Measurements from ENCODE around the gene GRIN1.

The GRIN1 gene

DNA sequence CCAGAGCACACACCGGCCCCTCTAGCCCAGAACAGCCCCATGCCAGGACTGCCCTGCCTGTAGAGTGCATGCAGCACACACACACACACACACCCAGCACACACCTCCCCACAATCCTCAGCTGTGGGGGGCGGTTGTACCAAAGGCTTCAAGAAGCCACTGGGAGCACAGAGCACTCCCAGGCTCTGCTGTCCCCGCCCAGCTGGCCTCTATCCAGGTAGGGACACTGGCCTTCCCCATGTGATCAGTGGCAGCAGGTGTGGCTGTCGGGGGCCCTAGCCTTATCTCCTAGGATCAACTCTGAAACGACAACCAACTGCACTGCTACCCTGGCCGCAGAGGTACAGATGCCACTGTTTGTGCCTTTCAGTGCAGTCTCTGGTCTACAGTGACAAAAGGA, 47.4 kb downstream of the GRIN1 start:
- no peak for TF ChIP-seq POLR2A (IDR thresholded peaks at IDR 0.05; ENCODE audit: low read depth, low read length)
- DNase-seq (ENCODE audit: insufficient read length, low spot score) (no peak), FAIRE-seq (no peak)

DNA sequence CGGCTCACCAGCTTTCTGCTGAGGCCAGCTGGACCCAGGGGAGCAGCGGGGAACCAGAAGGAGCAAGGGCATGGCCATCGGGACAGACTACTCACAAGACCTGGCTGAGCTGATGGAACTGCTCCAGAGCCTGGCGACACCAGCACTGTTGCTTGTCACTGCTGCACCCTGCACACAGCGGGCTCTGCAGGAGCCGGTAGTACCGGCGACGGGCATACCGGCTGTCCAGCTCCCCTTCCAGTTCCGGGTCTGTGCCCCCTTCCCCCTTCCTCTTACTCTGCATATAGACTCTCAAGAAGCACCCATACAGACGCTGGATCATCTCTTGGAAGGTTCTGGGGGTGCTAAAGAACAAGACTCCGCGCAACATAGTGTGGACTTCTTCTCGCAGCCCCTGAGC, 48.4 kb downstream of the GRIN1 start:
- FAIRE-seq = no peak
- no peak for DNase-seq (ENCODE audit: insufficient read length, low spot score)
- no peak for TF ChIP-seq POLR2A (IDR thresholded peaks at IDR 0.05; ENCODE audit: low read depth, low read length)

DNA sequence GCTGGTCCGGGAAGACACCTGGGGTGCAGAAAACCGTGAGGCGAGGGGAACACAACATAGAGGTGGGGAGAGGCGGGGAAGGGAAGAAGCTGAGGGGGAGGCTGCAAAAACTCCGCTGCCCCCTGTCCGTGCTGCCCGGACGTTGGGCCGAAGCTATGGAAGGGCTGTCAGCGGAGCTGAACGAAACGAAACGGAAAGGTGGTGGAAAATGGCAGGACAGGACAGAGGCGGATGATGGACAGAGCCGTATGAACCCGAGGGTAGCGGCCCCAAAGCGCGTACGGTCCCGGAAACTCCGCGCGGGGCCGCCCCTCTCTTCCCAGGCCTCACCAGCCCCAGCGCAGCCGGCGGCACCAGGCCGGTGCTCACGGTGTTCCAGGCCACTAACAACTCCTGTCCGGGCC, 49.1 kb downstream of the GRIN1 start:
- no peak for TF ChIP-seq POLR2A (IDR thresholded peaks at IDR 0.05; ENCODE audit: low read depth, low read length)
- no peak for DNase-seq (ENCODE audit: insufficient read length, low spot score)
- FAIRE-seq = no peak

DNA sequence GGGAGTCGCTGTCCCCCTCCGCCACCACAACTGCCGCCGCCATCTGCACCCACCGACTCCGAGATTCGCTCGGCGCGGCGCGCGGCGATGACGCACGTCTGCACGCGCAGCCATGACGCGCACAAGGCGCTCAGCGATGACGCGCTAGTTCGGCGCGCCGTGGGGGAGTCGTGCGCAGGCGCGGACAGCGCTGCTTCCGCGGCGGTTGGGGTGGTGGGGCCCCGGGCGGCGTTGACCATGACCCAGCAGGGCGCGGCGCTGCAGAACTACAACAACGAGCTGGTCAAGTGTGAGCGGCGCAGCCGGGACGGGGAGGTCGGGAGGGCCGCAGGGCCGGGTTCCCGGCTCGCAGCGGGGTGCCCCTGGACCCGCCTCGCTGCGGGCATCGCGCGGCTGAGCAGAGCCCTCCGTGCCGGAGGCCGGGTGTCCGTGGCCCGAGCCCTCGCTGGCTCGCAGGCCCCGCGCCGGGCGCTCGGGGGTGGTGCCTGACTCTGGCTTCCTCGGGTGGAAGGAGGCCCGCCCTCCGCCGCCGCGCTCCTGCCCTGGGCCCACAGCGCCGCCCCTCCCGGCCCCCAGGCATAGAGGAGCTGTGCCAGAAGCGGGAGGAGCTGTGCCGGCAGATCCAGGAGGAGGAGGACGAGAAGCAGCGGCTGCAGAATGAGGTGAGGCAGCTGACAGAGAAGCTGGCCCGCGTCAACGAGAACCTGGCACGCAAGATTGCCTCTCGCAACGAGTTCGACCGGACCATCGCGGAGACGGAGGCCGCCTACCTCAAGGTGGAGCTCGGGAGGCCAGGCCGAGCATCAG, 49.7 kb downstream of the GRIN1 start, which contains the start of the genes ANAPC2 and SSNA1:
Gene ANAPC2 (minus strand): TSS at position 71 of the 807 bp plus-strand sequence. CDS start 28 bp downstream, at position 43.
Gene SSNA1 (plus strand): TSS at position 187 of the 807 bp plus-strand sequence. CDS start 51 bp downstream, at position 238.
- peak; percentile 15 for FAIRE-seq
- peak; percentile 99 for DNase-seq (ENCODE audit: insufficient read length, low spot score)
- peak; percentile 84 for TF ChIP-seq POLR2A (IDR thresholded peaks at IDR 0.05; ENCODE audit: low read depth, low read length)

DNA sequence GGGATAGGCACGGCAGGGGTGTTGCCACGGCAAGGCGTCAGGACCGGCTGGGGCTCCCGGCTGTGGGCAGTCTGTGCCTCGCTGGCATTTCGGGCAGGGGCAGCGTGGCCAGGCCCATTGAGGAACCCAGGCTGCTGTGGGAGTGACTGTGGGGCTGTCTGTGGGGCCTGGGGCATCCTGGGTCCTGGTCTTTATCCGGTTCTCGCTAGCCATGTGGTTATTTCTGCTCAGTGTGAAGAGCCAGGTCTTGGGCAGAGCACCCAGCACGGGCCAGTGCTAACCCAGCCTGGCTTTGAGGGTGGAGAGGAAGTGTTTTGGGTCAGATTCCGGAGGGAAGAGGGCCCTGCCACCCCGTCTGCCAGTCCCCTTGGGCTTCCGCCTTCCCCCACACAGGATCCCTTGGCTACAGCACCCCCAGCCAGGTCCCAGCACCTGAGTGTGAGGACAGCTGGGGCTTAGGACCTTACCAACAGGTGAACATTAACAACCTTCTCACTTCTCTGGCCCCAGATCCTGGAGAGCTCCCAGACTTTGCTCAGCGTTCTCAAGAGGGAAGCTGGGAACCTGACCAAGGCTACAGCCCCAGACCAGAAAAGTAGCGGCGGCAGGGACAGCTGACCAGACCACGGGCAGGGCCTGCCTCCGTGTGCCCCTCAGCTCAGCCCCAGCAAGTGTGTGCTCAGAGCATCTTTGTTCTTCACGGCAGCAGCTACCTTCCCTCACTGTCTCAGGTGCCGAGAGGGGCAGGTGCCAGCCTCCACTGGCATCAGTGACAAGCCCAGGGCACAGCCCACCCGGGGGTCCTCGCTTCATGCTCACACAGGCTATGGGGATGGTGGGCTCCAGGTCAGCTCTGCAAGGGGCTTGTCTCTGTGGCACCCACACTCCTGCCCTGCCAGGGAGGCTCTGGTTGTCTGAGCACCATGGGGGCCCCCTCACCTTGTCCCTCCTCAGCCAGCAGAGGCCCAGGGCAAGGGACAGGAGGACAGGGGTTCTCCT, 50.6 kb downstream of the GRIN1 start:
- FAIRE-seq (no peak), DNase-seq (ENCODE audit: insufficient read length, low spot score) (no peak)
- no peak for TF ChIP-seq POLR2A (IDR thresholded peaks at IDR 0.05; ENCODE audit: low read depth, low read length)

DNA sequence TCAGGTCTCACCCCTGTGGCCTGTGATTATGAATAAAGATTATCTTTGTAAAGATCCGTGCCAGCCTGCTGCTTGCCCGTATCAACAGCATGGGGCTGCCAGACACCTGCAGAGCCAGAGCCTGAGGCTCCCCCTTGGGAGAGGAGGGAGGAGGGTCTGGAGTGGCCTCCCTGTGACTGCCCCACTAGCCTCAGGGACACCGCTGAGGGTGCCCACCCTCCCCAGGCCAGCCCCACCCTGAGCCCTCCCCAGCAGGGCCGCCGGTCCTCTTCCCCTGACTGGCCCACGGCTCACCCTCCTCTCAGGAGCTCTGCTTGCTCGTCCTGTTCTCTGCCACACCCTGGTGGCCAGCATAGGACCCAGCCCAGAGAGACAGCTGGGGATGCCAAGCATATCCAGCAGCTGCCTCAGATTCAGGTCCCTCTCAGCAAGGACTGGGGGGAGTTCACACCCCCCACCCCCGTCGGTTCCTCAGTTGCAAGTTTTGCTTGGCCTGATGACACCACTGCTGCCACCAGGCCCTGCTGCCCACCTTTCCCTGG, 51.4 kb downstream of the GRIN1 start:
- FAIRE-seq (no peak), DNase-seq (ENCODE audit: insufficient read length, low spot score) (no peak)
- TF ChIP-seq POLR2A (IDR thresholded peaks at IDR 0.05; ENCODE audit: low read depth, low read length) = no peak

DNA sequence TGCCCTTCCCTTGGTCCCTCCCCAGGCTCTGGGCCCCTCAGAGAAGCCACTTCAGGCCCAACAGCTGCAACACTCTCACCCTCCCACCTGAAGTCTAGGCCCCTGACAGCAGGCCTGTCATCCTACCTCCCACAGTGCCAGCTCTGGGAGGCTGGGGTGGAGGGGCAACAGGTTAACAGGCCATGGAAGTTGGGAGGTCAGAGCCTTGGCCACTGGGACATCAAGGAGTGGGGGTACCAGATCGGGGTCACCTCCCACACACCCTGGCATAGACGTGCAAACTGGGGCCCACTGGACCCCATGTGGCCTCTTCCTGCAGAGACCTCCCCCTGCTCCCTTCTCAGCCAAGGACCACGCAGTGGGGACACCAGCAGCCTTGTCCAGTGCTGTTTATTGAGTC, 52.3 kb downstream of the GRIN1 start:
- DNase-seq (ENCODE audit: insufficient read length, low spot score) (no peak), FAIRE-seq (no peak)
- TF ChIP-seq POLR2A (IDR thresholded peaks at IDR 0.05; ENCODE audit: low read depth, low read length) = no peak

DNA sequence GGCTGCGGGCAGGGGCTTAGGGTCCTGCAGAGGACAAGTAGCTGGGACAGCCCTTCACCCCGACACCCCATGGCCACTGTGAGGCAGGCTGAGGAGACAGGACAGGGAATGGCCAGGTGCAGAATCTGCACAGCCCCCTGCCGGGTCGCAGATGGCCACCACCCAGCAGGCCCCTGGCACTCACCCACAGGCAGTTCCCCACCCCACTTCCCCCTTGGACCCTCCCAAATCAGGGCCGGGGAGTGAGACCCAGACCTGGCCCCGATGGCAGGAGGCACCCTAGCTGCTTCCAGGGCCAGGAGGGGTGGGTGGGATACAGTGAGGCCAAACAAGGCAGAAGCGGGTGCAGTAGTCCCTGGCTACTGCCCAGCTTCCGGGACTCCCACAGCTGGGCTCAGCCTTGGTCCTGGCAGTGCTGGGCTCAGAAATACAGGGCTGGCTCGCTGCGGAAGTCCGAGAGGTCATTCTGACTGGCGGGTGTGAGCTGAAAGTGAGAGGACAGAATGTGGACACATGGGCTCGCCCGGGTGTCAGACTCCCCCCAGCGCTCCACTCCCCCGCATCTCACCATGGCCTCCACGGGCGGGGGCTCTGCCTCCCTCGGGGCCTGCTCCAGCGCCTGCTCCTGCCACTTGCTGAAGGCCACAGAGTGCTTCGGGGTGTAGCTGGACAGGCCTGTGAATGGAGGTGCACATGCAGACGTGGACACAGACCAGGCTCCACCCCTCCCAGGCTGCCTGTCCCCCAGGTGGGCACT, 52.9 kb downstream of the GRIN1 start:
- FAIRE-seq (no peak), DNase-seq (ENCODE audit: insufficient read length, low spot score) (no peak)
- TF ChIP-seq POLR2A (IDR thresholded peaks at IDR 0.05; ENCODE audit: low read depth, low read length) = no peak

DNA sequence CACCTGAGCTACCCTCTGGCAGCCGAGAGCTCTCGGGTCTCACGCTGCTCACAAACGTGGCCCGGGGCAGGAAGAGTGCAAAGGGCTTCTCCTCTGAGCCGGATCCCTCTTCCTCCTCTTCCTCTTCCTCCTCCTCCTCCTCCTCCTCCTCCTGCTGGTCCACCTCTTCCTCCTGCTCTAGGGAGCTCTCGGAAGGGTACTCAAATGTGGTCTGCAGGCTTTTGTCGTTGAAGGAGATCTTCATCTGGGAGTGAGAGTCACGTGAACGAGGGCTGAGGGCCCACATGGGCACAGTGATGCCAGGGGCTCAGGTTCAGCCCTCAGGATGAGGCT, 53.5 kb downstream of the GRIN1 start:
- TF ChIP-seq POLR2A (IDR thresholded peaks at IDR 0.05; ENCODE audit: low read depth, low read length) = no peak
- FAIRE-seq (no peak), DNase-seq (ENCODE audit: insufficient read length, low spot score) (no peak)

DNA sequence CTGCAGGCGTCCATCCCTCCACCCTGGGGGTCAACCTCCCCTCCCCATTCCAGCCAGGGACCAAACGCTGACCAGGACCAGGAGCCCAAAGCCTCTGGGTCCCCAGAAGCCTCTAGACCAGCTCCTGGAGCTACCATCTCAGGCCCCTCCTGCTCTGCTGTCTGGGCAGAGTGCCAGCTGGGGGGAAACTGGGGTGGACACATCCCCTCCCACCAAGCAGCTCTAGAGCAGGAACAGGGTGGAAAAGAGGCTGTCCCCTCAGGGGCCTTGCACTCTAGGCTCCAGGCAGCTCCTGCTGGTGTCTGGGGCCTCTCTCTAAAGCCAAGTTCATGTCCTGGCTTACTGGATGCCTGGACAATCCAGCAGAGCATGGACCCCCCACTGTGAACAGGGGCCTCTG, 53.9 kb downstream of the GRIN1 start:
- DNase-seq (ENCODE audit: insufficient read length, low spot score) = no peak
- no peak for TF ChIP-seq POLR2A (IDR thresholded peaks at IDR 0.05; ENCODE audit: low read depth, low read length)
- FAIRE-seq = no peak

DNA sequence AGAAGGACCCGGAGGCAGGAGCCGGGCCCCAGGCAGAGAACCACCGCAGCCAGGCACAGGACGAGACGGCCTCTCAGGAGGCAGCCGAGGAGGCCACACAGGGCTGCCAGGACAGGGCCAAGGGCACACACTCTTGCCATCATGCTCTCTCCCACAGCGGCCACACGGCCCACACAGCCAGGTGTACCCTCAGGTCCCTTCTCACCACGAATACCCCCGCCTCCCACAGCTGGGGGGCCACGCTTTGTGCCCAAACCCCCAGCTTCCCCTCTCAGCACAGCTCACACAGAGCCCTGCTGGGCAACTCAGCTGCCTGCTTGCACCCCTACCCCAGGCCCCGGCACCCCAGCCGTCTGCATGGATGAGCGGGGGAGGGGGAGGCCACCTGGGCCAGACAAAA, 54.8 kb downstream of the GRIN1 start:
- FAIRE-seq (no peak), DNase-seq (ENCODE audit: insufficient read length, low spot score) (no peak)
- no peak for TF ChIP-seq POLR2A (IDR thresholded peaks at IDR 0.05; ENCODE audit: low read depth, low read length)

DNA sequence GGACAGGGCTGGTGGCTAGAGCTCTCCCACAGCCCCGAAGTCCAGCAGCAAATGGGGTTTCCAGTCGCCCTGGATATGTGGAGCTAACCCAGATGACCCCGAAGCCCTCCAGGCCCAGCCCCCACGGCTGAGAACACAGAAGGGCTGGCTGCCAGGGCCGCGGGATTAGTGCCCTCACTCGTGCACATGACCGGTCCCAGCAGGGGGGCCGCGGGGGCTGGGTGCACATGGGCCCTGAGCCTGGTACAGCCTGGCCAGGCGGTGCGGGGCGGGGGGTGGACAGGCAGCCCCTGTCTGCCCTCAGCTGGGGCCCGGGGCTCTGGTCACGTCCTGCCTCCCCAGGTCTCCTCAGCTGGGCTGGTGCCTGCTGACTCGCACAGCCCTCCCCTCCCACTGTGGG, 55.4 kb downstream of the GRIN1 start:
- FAIRE-seq = no peak
- no peak for DNase-seq (ENCODE audit: insufficient read length, low spot score)
- no peak for TF ChIP-seq POLR2A (IDR thresholded peaks at IDR 0.05; ENCODE audit: low read depth, low read length)

DNA sequence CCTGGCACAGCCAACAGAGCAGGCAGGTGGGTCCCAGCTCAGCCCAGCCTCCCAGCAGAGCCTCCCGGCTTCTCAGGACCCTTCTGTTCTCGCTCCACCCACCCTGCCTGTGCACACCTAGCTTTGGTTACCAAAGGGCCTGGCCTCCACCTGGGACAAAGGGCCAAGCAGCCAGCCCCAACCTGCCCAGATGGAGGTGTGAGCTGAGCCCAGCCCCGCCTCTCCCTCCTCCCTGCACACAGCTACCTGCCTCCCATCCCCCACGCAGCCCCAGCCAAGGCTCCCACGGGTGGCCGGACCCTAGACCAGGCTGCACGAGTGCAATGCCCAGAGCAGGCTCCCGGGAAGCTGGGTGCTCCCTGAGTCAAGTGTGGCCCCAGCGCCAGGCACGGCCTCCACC, 56.0 kb downstream of the GRIN1 start:
- TF ChIP-seq POLR2A (IDR thresholded peaks at IDR 0.05; ENCODE audit: low read depth, low read length) = no peak
- FAIRE-seq = no peak
- no peak for DNase-seq (ENCODE audit: insufficient read length, low spot score)

All from H54 (cell line).